ENCODE data around the gene MRPL11. TPM values are rescaled to one million over a fixed set of nuclear protein-coding genes. Genes with fewer than 3 reads are reported as not detected.

MRPL11 gene
- total and polyA plus RNA-seq, 2 of the 13 experiments (the other 11 are each of a cell fraction or from before 2014, with no cell fraction given) = 72.9 to 176 TPM

DNA sequence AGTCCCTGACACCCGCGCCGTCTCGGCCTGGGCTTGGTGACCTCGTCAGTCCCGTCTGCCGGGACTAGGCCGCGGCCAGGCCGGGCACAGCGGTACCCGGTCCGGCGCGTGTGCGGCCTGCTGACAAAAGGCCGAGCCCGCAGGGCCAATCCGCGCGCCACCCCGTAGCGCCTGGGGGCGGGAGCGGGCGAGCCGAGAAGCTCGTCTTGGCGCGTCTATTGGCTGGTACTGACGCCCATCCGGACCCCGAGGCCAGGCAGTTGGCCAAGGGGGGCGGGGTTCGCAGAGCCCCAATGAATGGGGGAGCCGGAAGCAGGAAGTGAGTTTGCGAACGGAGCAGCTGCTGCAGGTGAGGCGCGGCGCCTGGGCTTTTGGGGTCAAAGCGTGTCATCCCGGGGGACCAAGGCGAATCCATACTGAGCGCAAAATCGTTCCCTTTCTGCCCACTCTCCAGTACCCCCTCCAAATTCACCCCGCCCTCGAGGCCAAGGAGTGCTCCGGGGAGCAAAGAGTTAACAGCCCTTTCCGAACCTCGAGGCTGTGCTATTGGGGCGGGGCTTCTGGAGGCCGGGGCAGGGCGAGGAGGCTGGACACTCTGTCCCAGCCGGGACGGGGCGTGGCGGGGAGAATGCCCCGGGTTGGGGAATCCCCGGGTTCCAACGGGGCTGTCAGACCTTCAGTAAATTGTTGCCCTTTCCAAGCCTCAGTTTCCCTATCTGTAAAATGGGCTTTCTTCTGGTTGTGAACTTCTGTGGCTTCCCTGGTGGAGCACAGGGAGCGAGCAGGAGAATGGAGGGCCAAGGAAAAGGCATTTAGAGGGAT is 41.7 kb upstream of the MRPL11 start, which contains the start of gene DPP3 (continued):
- TF ChIP-seq, protein P1, sequence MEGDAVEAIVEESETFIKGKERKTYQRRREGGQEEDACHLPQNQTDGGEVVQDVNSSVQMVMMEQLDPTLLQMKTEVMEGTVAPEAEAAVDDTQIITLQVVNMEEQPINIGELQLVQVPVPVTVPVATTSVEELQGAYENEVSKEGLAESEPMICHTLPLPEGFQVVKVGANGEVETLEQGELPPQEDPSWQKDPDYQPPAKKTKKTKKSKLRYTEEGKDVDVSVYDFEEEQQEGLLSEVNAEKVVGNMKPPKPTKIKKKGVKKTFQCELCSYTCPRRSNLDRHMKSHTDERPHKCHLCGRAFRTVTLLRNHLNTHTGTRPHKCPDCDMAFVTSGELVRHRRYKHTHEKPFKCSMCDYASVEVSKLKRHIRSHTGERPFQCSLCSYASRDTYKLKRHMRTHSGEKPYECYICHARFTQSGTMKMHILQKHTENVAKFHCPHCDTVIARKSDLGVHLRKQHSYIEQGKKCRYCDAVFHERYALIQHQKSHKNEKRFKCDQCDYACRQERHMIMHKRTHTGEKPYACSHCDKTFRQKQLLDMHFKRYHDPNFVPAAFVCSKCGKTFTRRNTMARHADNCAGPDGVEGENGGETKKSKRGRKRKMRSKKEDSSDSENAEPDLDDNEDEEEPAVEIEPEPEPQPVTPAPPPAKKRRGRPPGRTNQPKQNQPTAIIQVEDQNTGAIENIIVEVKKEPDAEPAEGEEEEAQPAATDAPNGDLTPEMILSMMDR (CRISPR knock-in tag; IDR thresholded peaks at IDR 0.05) = peak; percentile 18; the same call in 1 of the 2 replicates
- peak; percentile 60; the same call in 1 of the 2 replicates for TF ChIP-seq ZNF670 (CRISPR knock-in tag; IDR thresholded peaks at IDR 0.05; ENCODE audit: borderline replicate concordance)
- TF ChIP-seq RCOR2 (CRISPR knock-in tag; IDR thresholded peaks at IDR 0.05) = peak; percentile 75; the same call in 1 of the 2 replicates
- no peak for TF ChIP-seq ZNF766 (CRISPR knock-in tag; IDR thresholded peaks at IDR 0.05; ENCODE audit: borderline replicate concordance)
- TF ChIP-seq ZNF782 (CRISPR knock-in tag; IDR thresholded peaks at IDR 0.05; ENCODE audit: borderline replicate concordance) = no peak
- TF ChIP-seq, protein P2, sequence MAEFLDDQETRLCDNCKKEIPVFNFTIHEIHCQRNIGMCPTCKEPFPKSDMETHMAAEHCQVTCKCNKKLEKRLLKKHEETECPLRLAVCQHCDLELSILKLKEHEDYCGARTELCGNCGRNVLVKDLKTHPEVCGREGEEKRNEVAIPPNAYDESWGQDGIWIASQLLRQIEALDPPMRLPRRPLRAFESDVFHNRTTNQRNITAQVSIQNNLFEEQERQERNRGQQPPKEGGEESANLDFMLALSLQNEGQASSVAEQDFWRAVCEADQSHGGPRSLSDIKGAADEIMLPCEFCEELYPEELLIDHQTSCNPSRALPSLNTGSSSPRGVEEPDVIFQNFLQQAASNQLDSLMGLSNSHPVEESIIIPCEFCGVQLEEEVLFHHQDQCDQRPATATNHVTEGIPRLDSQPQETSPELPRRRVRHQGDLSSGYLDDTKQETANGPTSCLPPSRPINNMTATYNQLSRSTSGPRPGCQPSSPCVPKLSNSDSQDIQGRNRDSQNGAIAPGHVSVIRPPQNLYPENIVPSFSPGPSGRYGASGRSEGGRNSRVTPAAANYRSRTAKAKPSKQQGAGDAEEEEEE (CRISPR knock-in tag; IDR thresholded peaks at IDR 0.05; ENCODE audit: borderline replicate concordance) = no peak
- peak; percentile 87; the same call in 1 of the 2 replicates for TF ChIP-seq SRY (CRISPR knock-in tag; IDR thresholded peaks at IDR 0.05)
- peak; percentile 91 for TF ChIP-seq TMF1 (CRISPR knock-in tag; IDR thresholded peaks at IDR 0.05; ENCODE audit: low read depth)
- TF ChIP-seq, protein P3, sequence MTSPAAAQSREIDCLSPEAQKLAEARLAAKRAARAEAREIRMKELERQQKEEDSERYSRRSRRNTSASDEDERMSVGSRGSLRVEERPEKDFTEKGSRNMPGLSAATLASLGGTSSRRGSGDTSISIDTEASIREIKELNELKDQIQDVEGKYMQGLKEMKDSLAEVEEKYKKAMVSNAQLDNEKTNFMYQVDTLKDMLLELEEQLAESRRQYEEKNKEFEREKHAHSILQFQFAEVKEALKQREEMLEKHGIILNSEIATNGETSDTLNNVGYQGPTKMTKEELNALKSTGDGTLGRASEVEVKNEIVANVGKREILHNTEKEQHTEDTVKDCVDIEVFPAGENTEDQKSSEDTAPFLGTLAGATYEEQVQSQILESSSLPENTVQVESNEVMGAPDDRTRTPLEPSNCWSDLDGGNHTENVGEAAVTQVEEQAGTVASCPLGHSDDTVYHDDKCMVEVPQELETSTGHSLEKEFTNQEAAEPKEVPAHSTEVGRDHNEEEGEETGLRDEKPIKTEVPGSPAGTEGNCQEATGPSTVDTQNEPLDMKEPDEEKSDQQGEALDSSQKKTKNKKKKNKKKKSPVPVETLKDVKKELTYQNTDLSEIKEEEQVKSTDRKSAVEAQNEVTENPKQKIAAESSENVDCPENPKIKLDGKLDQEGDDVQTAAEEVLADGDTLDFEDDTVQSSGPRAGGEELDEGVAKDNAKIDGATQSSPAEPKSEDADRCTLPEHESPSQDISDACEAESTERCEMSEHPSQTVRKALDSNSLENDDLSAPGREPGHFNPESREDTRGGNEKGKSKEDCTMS (CRISPR knock-in tag; conservative IDR thresholded peaks at IDR 0.05) = no peak
- no peak for TF ChIP-seq ZNF660 (CRISPR knock-in tag; IDR thresholded peaks at IDR 0.05; ENCODE audit: borderline replicate concordance, low read depth)
- no peak for TF ChIP-seq CHCHD3 (CRISPR knock-in tag; IDR thresholded peaks at IDR 0.05)
- no peak for TF ChIP-seq KAT2B (IDR thresholded peaks at IDR 0.05; ENCODE audit: borderline replicate concordance, low read depth, low read length)
- TF ChIP-seq KDM5B (CRISPR knock-in tag; IDR thresholded peaks at IDR 0.05; ENCODE audit: borderline replicate concordance) = peak; percentile 70; the same call in 1 of the 2 replicates
- no peak for TF ChIP-seq SMAD9 (CRISPR knock-in tag; IDR thresholded peaks at IDR 0.05)
- TF ChIP-seq SAP130 (CRISPR knock-in tag; IDR thresholded peaks at IDR 0.05; ENCODE audit: low read depth) = peak; percentile 96
- TF ChIP-seq GATAD2A (CRISPR knock-in tag; IDR thresholded peaks at IDR 0.05) = no peak
- TF ChIP-seq AGO1 (IDR thresholded peaks at IDR 0.05; ENCODE audit: low read depth, low read length, poor library complexity, severe bottlenecking) = peak; percentile 93
- 0 out of 2 replicates have a peak, but pooled peaks have one; percentile 27 for TF ChIP-seq ZNF253 (CRISPR knock-in tag; IDR thresholded peaks at IDR 0.05; ENCODE audit: borderline replicate concordance)
- TF ChIP-seq ETV5 (CRISPR knock-in tag; IDR thresholded peaks at IDR 0.05; ENCODE audit: borderline replicate concordance) = peak; percentile 60; the same call in 1 of the 2 replicates
- TF ChIP-seq ZNF326 (CRISPR knock-in tag; IDR thresholded peaks at IDR 0.05; ENCODE audit: borderline replicate concordance) = no peak
- no peak for TF ChIP-seq ZSCAN29 (CRISPR knock-in tag; conservative IDR thresholded peaks at IDR 0.05)
- no peak for TF ChIP-seq ZNF234 (CRISPR knock-in tag; conservative IDR thresholded peaks at IDR 0.05)
- no peak for TF ChIP-seq EZH2 (conservative IDR thresholded peaks at IDR 0.05; ENCODE audit: low read depth, low read length)
- TF ChIP-seq ZFP41 (CRISPR knock-in tag; IDR thresholded peaks at IDR 0.05; ENCODE audit: borderline replicate concordance) = no peak

Data from HepG2 (cell line).